HG03354 (cell line): ENCODE data around the gene RHOH.
A peak's percentile ranks its signal among the peaks of the same experiment; 100 is the strongest.

Source experiments
- ATAC-seq: cut with Tn5 transposase; IDR thresholded peaks from one replicate; pipeline ENCODE4 v1.9.1; 2021; ENCODE audit warnings: mild to moderate bottlenecking; ENCODE audit not compliant: unreplicated experiment, poor library complexity, severe bottlenecking

RHOH gene

GRCh38 chr4:40185830-40186664 is 10.8 kb upstream of the RHOH start:
- ATAC-seq = peak; percentile 58

GRCh38 chr4:40186665-40187014 is 10.2 kb upstream of the RHOH start:
- no peak for ATAC-seq

- ATAC-seq = no peak
These were observed 9.4 kb upstream of the RHOH start for GRCh38 chr4:40187386-40187906.

DNA sequence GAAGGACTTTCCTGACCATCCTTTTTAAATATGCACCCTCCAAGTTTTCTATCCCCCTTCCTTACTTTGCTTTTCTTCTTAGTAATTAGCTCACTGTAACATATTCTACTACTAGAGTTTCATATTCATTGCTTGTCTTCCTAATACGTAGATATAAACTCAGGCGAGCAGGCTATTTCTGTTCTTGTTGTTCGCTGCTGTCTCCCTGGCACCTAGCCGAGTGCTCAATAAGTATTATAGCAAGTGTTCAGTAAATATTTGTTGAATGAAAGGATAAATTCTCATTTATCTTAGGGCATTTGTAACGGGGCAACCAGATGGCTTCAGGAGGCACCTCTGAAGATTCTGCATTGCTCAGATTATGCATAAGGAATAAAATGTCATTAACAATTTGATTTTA is 6.8 kb upstream of the RHOH start:
- no peak for ATAC-seq

DNA sequence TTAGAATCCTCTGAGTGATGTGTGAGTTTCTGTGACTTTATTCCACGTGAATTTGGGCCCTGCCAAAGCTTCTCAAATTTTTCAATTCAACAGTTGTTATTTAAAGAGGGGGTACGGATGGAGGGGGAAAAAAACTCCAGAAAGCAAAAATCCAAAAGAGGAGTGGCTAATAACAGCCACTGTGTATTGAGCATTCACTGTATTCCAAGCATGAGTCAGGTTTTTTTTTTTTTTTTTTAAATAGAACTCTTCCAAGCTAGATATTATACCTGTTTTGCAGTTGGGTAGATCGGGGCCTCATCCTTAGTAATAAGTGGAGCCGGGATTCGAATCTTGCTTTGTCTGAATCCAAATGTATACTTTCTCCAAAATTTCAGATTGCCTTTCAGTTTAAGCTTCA is 6.4 kb upstream of the RHOH start:
- ATAC-seq = no peak

- ATAC-seq = no peak
These were observed 5.7 kb upstream of the RHOH start for GRCh38 chr4:40190880-40191815.

GRCh38 chr4:40192114-40193015 is 4.5 kb upstream of the RHOH start:
- ATAC-seq = peak; percentile 41

GRCh38 chr4:40193016-40193571 is 3.7 kb upstream of the RHOH start:
- ATAC-seq = peak; percentile 40

- ATAC-seq = no peak
These were observed 3.3 kb upstream of the RHOH start for GRCh38 chr4:40193578-40193977.

- no peak for ATAC-seq
These were observed 2.1 kb upstream of the RHOH start for GRCh38 chr4:40194602-40195161.

GRCh38 chr4:40195182-40196177 is 1.4 kb upstream of the RHOH start:
- no peak for ATAC-seq

DNA sequence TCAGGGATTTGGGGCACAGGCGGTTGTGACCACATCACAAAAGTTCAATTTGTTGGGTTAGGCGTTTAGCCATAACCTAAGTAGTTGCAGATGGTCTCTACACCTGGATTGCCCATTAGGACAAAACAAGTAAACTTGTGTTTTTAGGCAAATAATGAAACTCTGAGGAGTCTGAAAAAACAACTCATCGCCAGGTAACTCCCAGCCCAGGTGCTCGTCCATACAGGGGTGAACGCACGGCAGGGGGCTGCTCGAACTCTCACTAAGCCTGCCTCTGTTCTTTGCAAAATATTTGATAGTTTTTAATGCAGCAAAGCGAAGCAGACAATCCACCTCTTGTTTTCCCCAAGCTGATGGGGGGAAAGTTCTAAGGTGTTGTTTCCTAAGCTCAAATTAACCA is 559 bp upstream of the RHOH start:
- ATAC-seq = no peak

DNA sequence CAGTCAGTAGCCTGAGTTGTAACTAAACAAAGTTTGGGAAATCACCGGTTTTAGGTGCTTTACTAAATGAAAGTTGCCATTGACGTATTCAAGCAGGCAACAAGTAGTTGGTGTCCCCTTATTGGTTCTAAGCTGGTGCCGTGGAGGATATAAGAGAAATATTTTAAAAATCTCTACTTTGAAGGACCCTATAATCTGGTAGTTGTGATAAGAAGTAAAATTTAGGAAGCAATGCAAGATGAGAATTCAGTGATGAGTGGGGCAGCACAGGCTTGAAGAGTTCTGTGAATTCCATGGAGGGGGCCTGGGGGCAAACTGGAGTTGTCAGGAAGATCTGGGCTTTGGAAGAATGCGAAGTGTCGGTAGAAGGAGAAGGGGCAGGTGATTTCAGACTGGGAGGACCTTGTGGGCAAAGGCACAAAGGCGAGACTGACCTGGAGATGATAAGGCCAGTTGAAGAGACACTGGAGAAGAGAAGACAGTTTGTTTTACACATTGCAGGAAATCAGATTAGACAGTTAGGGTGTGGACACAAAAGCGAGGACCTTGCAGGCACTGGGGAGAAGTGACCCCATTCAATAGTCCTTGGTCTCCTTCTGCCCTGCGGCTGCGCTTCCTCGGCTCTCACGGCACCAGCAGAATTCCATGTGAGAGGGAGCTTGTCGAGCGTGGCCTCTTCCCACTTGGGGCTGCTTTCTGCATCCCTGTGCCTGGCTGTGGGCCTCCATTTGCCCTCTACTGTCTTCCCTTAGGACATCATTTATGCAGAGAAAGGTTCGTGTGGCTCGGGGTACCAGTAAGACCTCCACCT is 1.3 kb downstream of the RHOH start:
- no peak for ATAC-seq

GRCh38 chr4:40199179-40199670 is 2.4 kb downstream of the RHOH start:
- ATAC-seq = no peak

DNA sequence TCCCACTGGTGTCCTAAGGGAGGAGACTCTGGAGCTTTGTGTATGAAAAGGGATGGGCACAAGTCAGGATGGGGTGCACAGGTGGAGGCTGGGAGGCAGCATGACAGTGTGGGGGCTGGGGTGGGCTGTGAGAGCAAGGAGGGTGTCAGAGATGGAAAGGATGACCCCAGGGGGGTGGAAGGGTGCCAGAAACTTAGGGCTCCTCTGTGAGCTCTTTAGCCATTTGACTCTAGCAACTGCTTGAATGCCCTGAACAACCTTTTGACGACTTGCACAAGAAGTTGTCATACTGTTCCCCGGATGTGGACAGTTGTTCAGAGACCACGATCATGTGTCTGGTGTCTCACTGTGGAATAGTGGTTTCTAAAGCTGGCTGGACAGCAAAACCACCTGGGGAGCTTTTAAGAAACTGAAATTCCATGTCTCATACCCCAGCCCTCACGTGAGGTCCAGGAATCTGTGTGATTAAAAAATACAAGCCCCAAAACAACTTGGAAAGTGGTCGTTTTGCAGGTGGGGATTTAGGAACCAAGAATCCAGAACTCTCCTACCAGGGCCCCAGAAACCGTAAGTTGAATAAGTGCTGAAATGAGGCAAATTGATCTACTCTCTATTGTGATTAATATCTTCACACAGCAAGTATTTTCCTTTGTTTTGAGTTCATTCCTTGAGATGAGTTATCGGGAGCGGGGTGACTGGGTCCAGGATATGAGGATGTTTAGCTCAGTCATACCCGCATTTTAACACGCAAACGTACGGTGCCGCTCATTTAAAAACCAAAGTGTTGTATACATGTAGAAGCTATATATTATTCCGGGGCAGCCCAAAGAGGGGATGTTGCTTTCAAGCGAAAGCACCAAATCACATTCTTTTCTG is 3.4 kb downstream of the RHOH start:
- ATAC-seq = peak; percentile 54
